Prostate gland (tissue), 2 donors: ENCODE data around the gene P4HTM.

Source experiments
- CTCF ChIP-seq, 4 experiments: fragments of 200-600 bp in 2 of 4; fragments of 450-650 bp in 2 of 4; sonication (generic) in 2 of 4; IDR thresholded peaks; 1 replicate in 3 of 4; 2 replicates in 1 of 4; pipeline ENCODE4 v1.5.1; 2016 to 2019; ENCODE audit warnings: antibody characterized with exemption in 4 of 4, mild to moderate bottlenecking in 2 of 4, moderate library complexity in 2 of 4
- POLR2A ChIP-seq: fragments of 450-650 bp; IDR thresholded peaks from one replicate; pipeline ENCODE4 v1.6.1; 2016; ENCODE audit warnings: antibody characterized with exemption, mild to moderate bottlenecking

- no peak for TF ChIP-seq CTCF (IDR thresholded peaks at IDR 0.05)
- TF ChIP-seq POLR2A = no peak
Observed at GRCh38 chr3:48997714-48998637, 7.9 kb downstream of the P4HTM start.
